ENCODE data around the gene BABAM2.

Gene BABAM2

GRCh38 chr2:28352610-28353195 is 462.2 kb downstream of the BABAM2 start:
- no peak for DNase-seq

GRCh38 chr2:28354920-28355520 is 464.5 kb downstream of the BABAM2 start:
- DNase-seq = no peak

DNA sequence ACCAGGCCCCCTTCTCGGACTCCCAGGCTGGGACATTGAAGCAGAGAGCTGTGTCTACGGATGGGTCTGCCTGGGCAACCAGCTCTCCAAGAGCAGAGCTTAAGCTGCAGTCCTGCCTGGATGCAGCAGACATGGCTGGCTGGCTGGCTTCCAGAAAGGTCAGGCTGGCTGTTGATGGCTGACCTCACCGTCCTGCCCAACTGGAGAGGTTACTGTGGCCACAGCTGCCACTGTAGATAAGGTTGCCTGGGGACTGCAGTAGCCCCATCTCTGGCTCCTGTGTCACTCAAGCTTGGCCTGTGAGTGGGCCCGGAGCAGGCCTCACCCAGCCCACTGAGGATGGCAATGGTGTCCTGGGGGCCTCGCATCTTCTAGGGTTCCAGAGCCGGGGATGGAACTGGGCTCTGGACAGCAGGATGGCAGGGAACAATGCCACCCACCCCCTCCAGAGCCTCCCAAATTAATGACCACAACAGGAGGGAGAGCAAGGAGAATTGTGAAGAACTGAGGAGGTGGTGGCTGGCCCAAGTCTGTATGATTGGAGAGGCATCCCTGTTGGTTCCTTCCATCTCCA is 465.1 kb downstream of the BABAM2 start:
- DNase-seq = no peak

- DNase-seq = no peak
Observed at GRCh38 chr2:28356095-28356911, 465.8 kb downstream of the BABAM2 start.

DNA sequence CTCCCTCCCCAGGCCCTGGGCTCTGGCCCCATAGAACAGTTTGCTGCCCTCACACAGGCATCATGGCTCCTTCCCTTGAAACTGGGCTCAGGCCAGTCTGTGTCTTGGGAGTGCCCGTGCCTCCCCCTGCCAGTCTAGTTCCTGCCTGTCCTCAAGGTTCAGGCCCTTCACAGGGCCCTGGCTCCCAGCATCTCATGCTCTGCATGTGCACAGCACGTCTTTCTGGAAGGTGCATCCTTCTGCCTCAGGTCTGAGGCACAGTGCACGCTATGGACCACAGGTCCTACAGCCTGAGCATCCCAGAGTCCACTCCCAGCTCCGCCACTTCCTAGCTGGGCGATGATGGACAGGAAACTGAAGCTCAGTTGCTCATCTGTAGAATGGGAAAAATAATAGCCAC is 466.5 kb downstream of the BABAM2 start:
- no peak for DNase-seq

DNA sequence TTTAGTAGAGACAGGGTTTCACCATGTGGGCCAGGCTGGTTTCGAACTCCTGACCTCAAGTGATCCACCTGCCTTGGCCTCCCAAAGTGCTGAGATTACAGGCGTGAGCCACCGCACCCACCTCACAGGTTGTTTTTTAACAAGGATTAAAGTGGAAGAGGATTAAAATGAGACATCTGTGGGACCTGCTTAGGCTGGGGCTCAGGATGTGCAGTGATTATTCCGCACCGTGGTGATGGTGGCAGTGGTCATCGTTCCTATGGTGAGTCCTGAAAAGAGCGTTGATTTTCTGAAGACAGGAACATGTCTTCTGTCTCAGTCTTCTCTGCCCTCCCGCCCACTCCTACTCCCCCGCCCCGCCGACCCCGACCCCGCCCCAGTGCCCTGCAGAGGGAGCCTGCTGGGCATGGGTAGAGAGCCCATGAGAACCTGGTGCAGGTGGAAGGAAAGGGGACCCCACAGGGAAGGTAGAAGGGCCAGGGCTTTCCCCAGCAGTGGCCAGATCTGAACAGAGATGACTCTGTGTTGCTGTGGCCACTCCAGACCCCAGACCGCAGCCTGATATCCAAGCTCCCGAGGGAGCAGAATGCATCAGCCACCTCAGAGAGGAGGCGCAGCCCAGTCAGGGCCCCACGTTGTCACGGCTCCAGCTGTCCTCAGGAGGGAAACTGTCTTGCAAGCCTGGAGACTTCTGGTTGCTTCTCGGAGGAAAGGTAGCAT is 467.6 kb downstream of the BABAM2 start:
- DNase-seq = no peak

GRCh38 chr2:28358668-28359201 is 468.2 kb downstream of the BABAM2 start:
- no peak for DNase-seq

DNA sequence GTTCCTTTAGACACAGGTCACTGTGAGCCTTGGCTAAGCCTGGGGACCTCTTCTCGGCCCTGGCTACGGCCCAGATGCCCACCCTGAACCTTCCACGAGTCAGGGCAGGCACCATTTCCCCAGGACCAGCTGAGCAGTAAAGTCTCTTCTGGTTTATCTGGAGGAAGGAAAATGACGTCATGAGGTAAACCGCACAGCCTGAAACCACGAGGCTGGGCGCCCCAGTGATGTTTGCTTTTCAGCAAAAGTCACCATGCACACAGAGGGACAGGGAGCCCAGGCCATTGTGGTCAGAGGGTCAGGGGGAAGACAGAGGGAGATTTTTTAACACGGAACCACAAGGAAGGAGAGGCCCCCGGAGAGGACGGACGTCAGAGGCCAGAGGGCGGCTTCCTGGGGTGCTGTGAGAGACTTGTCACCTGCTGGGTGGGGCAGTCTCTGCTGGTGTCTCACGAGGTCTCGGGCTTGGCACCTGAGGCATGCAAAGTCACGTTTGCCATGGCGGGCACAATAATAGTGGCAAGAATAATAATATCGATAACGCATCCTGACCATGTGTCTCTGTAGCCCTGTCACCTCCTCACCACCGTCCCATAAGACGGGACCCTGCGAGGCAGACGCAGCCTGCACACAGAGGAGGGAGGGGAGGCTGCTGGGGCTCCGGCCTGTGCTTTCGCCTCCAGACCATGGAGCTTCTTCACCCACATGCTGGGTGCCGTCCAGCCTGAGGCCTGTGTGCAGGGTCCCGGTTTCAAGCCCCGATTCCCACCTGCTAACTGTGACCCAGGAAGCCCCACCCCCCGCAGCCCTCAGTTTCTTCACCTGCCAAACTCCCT is 468.9 kb downstream of the BABAM2 start:
- no peak for DNase-seq

- no peak for DNase-seq
Observed at GRCh38 chr2:28360058-28360717, 469.7 kb downstream of the BABAM2 start.

DNA sequence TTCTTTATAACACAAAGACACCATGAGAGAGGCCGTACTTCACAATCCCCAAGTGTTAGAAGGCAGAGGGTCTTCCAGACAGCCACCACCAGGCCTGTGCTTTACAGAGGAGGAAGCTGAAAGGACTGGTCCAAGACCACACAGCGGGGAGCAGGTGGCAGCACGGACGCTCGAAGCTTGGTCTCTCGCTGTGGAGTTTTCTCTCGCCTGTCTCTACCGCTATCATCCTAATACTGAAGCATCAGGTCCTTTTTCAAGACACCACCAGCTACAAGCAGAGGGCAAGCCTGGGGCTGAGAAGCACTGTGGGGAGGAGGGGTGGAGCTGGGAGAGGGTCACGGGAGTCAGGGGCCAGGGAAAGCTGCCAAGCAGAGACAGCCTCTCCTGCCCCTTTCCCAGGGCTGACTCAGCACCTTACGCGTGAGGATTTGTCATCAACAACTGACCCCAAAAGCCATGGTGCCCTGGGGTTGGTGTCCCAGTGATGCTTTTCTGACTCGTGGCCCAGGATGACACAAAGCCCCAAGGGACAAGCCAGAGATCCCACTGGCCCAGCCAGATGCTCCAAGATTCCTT is 470.3 kb downstream of the BABAM2 start:
- DNase-seq = no peak

DNA sequence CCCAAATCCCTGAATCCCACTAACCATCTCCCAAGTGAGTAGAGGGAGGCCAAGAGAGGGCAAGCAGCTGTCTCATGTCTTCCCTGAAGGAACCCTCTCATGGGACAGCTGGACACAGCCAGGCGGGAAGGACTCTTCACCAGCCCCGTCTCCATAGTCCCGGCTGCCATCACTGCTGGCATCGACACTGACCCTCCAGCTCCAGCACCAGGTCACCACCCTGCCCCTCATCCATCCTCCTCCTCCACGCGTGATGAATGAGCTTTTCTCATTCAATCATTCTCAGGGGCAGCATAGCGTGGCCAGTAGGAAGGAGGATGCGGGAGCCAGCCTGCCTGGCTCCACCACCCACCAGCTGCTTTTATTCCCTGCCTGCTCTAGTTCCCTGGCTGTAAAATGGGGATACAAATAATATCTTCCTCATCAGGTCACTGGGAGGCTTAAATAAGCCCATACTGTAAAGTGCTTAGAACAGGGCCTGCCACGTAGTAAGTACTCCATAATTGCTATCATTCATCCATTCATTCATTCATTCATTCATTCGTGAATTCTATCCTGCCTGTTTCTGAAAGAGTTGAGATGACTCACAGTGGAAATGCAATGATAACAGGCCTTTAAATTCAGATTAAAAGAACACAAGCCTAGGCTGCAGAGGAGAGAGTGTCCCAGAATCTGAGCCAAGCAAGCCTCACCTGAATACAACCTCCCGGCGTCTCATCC is 471.6 kb downstream of the BABAM2 start:
- no peak for DNase-seq

- no peak for DNase-seq
Observed at GRCh38 chr2:28362991-28363521, 472.5 kb downstream of the BABAM2 start.

DNA sequence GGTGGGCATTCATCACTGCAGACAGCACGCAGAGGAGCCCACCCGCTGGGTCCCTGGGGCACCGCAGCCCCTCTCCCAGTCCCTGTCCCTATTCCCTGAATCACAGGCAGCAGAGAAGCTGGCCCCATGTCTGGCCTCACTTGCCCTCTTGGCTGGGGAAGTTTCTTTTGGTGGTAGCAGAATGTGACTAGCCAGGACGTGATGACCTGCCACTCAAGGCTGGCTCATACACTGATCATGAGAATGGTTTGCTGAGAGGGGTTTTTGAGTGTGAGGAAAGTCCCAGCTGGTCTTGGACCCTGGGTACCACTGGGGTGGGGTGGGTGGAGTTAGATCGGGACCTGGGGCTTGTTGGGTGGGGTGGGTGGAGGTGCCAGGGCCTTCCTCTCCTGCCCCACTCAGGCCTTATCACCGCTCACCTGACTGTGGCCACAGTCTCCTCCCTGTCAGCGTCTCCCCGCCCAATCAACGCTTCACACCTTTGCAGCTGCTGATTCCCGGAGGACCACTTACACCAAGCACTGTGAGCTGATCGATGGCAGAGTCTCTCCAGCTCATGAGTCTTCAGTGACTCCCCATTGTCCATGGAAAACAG is 473.3 kb downstream of the BABAM2 start:
- DNase-seq = no peak

GRCh38 chr2:28364610-28365009 is 474.1 kb downstream of the BABAM2 start:
- no peak for DNase-seq

DNA sequence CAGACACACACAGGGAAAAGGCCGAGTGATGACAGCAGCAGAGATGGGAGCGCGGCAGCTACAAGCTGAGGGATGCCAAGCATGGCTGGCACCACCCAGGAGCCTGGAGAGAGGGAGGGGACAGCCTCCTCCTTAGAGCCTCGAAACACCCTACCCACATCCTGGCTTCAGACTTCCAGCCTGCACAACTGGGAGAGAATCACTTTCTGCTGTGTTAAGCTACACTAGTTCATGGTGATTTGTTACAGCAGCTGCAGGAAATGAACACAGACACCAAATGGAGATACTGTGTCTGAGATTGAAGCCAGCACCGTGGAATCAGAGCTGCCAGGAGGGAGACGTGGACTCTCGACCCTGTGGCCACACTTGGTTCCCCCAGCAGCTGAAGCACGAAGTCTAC is 474.6 kb downstream of the BABAM2 start:
- no peak for DNase-seq

DNA sequence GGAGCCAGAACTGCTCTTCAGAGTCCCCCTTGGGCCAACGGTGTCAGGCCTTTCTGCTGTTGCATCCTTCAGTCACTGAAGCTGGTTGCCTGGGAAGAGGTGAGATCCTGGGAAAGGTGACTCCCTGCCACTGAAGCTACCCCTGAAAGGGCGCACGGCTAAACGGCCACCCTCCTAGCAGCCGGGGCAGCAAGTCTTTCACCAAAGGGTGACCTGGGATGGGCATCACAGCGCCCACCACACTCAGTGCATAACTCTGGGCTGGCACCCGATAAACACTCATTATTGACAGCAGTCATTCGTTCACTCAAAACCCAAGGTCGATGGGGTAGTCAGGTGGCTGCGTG is 475.6 kb downstream of the BABAM2 start:
- DNase-seq = no peak

- DNase-seq = no peak
Observed at GRCh38 chr2:28366496-28367282, 476.2 kb downstream of the BABAM2 start.

- no peak for DNase-seq
Observed at GRCh38 chr2:28367667-28368356, 477.3 kb downstream of the BABAM2 start.
